GM11168 (cell line): Measurements from ENCODE around the gene AGK.
"Not testable (repeated sequence)": the region's sequence is repeated elsewhere in the genome, so short reads cannot be mapped to it uniquely, and the experiment has no call there.

Source experiments
- in situ Hi-C: fragments of 300-500 bp; cut with MboI; formaldehyde crosslinking; loops from one replicate; pipeline ENCODE4 v1.12.0; 2022; ENCODE audit warnings: low sequenced_read_pairs; ENCODE audit not compliant: unreplicated experiment

AGK gene

DNA sequence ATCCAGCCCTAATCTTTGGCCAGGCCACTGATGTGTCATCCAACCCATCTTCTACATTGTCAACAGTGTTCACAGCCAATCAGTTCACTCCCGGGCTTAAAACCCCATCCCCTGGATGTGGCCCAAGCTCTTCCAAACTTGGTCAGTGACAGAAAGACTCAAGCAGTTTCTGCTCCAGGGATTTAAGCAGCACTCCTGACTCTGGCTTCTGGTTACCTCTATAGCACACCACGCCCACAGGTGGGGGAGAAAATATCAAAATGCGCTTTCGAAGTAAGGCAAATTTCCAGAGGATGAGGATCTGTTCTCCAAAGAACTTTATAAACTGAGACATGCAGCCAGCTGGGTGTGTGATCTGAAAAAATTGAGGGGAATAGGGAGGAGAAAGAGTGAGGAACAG, 114.9 kb downstream of the AGK start:
- in situ Hi-C loops, result loop anchor here (10.0 kb wide), 1 partner anchor 369 kb away; no protein-coding TSS in a partner anchor

GRCh38 chr7:141668853-141669252, 117.6 kb downstream of the AGK start:
- in situ Hi-C loops, result loop anchor here (10.0 kb wide), 1 partner anchor 366 kb away; no protein-coding TSS in a partner anchor

GRCh38 chr7:141671705-141672496, 120.7 kb downstream of the AGK start:
- in situ Hi-C loops, result no loop called here

DNA sequence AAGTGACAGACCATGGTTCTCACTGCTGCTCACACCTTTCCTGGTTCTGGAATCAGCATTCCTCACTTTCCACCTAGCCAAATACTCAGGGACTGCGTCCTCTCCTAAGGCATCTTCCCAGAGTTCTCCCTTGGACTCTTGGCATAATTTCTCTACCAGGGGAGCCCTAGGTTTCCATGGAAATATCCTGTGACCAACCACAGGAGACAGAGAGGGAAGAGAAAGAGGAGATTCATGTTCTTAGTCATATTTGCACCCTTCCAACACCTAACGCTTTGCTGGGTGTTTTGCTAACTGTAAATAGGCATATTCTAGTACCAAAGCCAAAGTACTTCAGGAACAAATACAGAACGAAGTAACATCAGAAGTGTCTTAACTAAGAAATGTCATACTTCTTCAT, 122.1 kb downstream of the AGK start:
- in situ Hi-C loops, result no loop called here

GRCh38 chr7:141674171-141674671, 123.0 kb downstream of the AGK start:
- in situ Hi-C loops, result no loop called here

GRCh38 chr7:141674702-141675101, 123.5 kb downstream of the AGK start:
- in situ Hi-C loops, result no loop called here

GRCh38 chr7:141675436-141676215, 124.4 kb downstream of the AGK start:
- in situ Hi-C loops, result no loop called here

DNA sequence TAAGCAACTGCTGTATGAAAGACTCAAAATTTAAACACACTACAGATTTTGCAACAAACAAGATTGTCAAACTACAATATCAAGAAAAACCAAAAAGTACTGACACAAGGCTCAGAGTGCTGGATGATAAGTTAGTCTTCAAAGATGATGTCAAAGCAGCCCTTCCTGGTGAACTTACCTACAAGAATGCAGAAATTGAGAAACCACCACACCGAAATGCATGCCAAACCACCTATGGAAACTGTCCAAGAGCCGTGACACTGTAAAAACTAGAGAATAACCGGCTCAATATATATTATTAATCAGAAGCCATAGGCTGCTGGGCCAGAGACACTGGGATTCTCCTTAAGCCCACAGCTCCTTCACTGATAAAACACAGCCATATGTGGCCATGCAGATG, 125.4 kb downstream of the AGK start:
- in situ Hi-C loops, result no loop called here

DNA sequence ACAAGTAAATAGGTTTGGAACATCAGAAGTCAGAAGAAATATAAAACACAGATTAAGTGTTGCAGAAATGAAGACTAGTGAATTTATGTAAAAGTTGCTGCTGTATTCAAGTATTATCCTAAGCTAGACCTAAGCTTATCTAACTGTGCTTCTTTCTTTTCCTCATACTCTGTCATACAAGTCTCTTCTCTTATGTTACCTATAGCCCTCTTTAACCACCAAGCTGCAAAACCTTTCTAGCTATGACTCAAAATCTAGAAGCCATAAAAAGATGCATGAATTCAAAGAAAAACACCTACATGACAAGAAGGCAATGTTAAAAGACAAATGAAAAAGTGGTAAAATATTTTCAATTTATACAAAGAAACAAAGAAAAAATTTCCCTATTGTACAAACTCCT, 127.8 kb downstream of the AGK start:
- in situ Hi-C loops, result no loop called here

- in situ Hi-C loops, result no loop called here
These were observed 134.2 kb downstream of the AGK start for GRCh38 chr7:141685285-141686023.

DNA sequence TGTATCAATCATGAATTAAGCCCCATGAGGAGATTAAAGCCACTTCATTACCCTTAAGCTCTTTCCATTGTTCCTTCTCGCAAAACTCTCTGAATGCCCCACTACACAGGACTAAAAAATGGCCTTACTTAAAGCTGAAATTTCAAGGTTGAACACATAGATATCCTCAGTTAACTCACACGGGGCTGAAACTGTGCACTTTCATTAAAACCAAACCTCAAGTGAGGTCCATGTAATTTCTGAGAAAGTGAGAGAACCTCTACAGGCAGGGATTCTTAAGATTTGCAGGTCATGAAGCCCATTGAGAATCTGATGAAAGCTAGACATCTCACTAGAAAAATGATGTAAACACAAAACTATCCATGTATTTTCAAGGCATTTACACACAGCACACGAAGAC, 134.9 kb downstream of the AGK start:
- in situ Hi-C loops, result no loop called here

DNA sequence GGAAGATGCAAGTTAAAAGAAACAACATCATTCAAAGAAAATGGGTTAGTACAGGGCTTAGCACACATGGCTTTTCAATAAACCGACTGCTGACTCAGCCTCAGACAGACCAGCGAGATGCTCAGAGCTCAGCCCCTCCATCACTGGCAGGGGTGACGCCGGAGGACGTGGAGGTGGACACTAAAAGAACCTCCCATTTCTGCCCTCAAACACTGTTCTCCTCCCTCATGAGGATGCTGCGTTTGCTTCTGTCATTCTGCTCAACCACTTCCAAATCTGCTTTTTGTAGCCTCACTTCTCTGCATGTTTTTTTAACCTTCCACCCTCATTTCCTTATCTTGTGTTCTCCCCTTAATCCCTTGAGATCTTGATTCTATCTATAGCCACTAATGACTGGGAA, 135.5 kb downstream of the AGK start:
- in situ Hi-C loops, result no loop called here

DNA sequence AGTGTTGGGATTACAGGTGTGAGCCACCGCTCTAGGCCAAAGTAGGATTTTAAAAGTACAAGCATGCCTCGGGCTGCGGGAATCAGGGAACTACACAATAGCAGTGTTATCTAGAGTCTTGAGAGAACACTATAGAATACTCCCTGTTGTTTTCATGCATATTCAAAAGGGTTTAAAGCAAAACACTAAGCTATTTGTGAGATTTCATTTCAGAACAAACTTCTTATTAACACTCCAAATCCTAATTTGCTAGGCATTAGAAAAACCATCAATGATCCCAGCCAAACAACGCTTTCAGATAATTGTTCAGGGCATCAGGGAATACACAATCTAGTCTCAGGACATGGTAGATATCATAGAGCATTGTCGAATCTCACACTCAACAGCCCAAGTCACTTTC, 136.8 kb downstream of the AGK start:
- in situ Hi-C loops, result no loop called here

- in situ Hi-C loops, result not testable (repeated sequence)
These were observed 138.0 kb downstream of the AGK start for GRCh38 chr7:141689072-141689825.

- in situ Hi-C loops, result no loop called here
These were observed 140.3 kb downstream of the AGK start for GRCh38 chr7:141691540-141691939.

GRCh38 chr7:141691961-141692360, 140.8 kb downstream of the AGK start:
- in situ Hi-C loops, result no loop called here

DNA sequence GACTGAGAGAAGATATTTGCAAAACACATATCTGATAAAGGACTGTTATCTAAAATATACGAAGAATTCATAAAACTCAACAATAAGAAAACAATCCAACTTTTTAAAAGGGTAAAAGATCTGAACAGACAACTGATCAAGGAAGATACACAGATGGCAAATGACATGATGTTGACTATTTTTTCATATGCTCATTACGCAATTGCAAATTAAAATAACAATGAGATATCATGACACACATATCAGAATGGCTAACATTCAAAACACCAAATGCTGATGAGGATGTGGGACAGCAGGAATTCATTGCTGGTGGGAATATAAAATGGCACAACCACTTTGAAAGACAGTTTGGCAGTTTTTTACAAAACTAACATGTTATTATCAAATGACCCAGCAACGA, 141.9 kb downstream of the AGK start:
- in situ Hi-C loops, result no loop called here

DNA sequence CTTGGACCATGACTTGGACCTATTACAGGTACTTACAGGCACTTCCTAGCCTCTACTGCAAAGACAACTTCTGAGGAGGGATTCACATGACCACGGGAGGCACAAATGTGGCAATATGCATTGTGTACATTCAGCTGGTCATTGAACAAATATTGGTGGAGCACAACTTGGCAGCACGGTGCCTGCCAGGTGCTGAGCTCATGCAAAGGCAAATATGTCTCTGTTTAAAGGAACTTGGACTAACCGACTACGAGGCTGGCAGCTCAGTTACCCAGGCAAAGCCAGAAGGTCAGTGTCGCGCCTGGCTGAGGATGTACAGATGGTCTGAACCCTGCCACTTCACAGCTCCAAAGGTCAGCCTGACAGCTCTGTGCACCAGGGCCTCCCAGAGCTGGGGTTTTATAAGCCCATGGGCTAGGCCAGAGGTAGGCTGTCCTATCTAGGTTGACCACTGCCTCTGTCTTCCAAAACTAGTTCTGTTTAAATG, 144.6 kb downstream of the AGK start:
- in situ Hi-C loops, result no loop called here

DNA sequence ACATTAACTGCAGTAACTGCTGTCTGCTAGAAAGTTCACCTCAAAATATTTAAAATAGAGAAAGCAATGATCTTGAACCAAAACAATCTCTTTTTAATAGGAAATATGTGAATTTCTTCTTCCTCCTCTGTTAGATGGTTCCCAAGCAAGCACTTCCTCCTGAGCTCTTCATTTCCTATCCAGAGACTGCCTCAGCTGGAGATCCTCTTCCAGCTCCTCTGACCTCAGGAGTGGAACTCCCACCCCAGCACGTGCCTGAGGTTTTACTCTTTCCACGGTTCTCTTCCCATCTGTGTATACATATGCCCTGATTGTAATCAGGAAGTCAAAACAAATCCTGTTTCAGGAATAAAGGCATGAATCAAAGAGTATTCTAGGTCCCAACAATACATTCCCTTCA, 145.1 kb downstream of the AGK start:
- in situ Hi-C loops, result no loop called here
